ENCODE results near the gene TMEM233. TPM values are rescaled to one million over a fixed set of nuclear protein-coding genes. Genes with fewer than 3 reads are reported as not detected.

TMEM233 gene
- total and polyA plus RNA-seq, 9 of the 15 experiments (the other 6 are each of a cell fraction or from before 2014, with no cell fraction given) = 0.04 to 0.17 (median 0.07) TPM; not detected in 2

DNA sequence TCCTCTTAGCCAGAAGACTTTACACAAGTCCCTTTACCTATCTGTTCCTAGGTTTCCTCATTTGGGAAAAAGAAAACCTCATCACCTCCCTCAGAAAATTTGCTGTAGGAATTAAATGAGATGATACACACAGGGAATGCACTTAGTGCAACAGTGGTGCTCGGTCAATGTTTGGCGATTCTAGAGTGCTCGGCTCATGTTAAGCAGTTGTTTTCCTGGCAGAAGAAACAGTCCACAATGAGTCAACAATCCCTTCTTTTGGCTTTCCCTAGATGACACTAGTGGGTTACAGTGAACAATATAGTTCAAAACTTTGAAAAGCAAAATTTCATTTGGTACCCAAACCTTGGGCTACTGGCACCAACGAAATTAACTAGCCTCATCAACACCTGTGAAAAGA lies 3.9 kb upstream of the TMEM233 start:
- FAIRE-seq (no peak), DNase-seq (ENCODE audit: extremely low read depth in 1 of 4, low spot score in 3 of 4) (no peak), ATAC-seq (no peak)
- in situ Hi-C loops (cut with MboI) (no loop called here), intact Hi-C loops (cut with micrococcal nuclease) (loop anchor here (5.0 kb wide), 1 partner anchor 43 kb away; no protein-coding TSS in a partner anchor)
- Histone ChIP-seq H3K4me2 (ENCODE audit: insufficient read depth, low read length) (no peak overlapping the region), H3K9me1 (ENCODE audit: control insufficient read depth, insufficient read depth, low read length) (no peaks in the 10 kb centered on the region), H3K27ac (ENCODE audit: extremely low read depth, low read depth, low read length) (no peak overlapping the region), H4K20me1 (replicated peaks; ENCODE audit: control insufficient read depth, insufficient read depth, low read length) (no peaks in the 10 kb centered on the region), H3K79me2 (ENCODE audit: control insufficient read depth, insufficient read depth, low read length) (no peaks in the 10 kb centered on the region), H3K4me1 (replicated peaks in 1 of 2; ENCODE audit: control insufficient read depth in 2 of 2, insufficient read depth in 2 of 2, low read length in 2 of 2) (peaks cover 8 to 12% of the 10 kb centered on the region in 2 experiments; a peak in 4 of 5 replicates), H3K27me3 (ENCODE audit: control insufficient read depth in 2 of 2, insufficient read depth in 2 of 2, low read length in 2 of 2) (peaks cover 10 to 30% of the 10 kb centered on the region in 2 experiments; a peak in 4 of 5 replicates), H3K9ac (ENCODE audit: insufficient read depth in 1 of 2, low read depth in 2 of 2, low read length in 2 of 2) (no peak overlapping the region), H3K36me3 (ENCODE audit: control insufficient read depth, insufficient read depth, low read length) (no peaks in the 10 kb centered on the region), H2AFZ (ENCODE audit: low read depth, low read length) (no peak overlapping the region), H3K4me3 (no peak overlapping the region), H3K9me3 (replicated peaks; ENCODE audit: control insufficient read depth, insufficient read depth, low read depth, low read length) (no peaks in the 10 kb centered on the region)
- TF ChIP-seq, protein P1, sequence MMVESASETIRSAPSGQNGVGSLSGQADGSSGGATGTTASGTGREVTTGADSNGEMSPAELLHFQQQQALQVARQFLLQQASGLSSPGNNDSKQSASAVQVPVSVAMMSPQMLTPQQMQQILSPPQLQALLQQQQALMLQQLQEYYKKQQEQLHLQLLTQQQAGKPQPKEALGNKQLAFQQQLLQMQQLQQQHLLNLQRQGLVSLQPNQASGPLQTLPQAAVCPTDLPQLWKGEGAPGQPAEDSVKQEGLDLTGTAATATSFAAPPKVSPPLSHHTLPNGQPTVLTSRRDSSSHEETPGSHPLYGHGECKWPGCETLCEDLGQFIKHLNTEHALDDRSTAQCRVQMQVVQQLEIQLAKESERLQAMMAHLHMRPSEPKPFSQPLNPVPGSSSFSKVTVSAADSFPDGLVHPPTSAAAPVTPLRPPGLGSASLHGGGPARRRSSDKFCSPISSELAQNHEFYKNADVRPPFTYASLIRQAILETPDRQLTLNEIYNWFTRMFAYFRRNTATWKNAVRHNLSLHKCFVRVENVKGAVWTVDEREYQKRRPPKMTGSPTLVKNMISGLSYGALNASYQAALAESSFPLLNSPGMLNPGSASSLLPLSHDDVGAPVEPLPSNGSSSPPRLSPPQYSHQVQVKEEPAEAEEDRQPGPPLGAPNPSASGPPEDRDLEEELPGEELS (CRISPR knock-in tag; IDR thresholded peaks at IDR 0.05; ENCODE audit: borderline replicate concordance) = no peak
- TF ChIP-seq SUPT5H (IDR thresholded peaks at IDR 0.05) (no peak), ZNF445 (CRISPR knock-in tag; IDR thresholded peaks at IDR 0.05; ENCODE audit: low read depth) (no peak), ATF1 (CRISPR knock-in tag; IDR thresholded peaks at IDR 0.05) (no peak), ATF1 (tag; IDR thresholded peaks at IDR 0.05) (no peak)
- ChIA-PET CTCF (ENCODE audit: low intra/inter-chr PET ratio) (no interaction called here), POLR2A (no interaction called here)
- no TSS peak for BruUV-seq (replicated peaks)
- WGBS (ENCODE audit: insufficient coverage, low coverage, missing lambda C conversion rate) = 0% methylated on average over 4 of the region's 4 CpGs

All from K562 (cell line).